ENCODE data around the gene SOHLH1. TPM values are rescaled to one million over a fixed set of nuclear protein-coding genes. Genes with fewer than 3 reads are reported as not detected.

The SOHLH1 gene
- total RNA-seq, 1 donor from 2014 or later: 0.18 TPM

DNA sequence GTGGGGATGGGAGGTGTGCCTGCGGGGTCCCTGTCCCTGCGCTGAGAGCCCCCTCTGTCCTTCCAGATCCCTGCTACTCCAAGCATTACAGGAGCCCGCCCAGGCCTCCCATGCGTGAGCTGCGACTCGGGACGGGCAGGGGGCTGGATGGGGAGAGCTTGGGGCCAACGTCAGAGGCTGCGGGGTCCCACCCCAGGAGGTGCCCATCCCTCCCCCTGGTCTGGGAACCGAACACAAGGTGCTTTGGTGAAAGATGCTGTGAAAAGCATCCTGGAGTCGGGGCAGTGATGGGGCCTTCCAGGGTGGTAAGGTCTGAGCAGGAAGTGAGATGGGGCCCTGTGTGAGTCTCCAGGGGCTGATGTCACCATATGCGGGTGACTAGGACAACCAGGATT lies 33.5 kb downstream of the SOHLH1 start:
- H3K4me1 Mint-ChIP-seq (ENCODE audit: unreplicated experiment): no peaks in the 10 kb centered on the region
- peaks cover 7% of the 10 kb centered on the region for H3K27me3 Mint-ChIP-seq (ENCODE audit: unreplicated experiment)
- H3K4me3 Mint-ChIP-seq (ENCODE audit: unreplicated experiment): no peak overlapping the region
- H3K36me3 Mint-ChIP-seq (ENCODE audit: low read depth, unreplicated experiment): peaks cover 8% of the 10 kb centered on the region
- TF ChIP-seq, protein P1, sequence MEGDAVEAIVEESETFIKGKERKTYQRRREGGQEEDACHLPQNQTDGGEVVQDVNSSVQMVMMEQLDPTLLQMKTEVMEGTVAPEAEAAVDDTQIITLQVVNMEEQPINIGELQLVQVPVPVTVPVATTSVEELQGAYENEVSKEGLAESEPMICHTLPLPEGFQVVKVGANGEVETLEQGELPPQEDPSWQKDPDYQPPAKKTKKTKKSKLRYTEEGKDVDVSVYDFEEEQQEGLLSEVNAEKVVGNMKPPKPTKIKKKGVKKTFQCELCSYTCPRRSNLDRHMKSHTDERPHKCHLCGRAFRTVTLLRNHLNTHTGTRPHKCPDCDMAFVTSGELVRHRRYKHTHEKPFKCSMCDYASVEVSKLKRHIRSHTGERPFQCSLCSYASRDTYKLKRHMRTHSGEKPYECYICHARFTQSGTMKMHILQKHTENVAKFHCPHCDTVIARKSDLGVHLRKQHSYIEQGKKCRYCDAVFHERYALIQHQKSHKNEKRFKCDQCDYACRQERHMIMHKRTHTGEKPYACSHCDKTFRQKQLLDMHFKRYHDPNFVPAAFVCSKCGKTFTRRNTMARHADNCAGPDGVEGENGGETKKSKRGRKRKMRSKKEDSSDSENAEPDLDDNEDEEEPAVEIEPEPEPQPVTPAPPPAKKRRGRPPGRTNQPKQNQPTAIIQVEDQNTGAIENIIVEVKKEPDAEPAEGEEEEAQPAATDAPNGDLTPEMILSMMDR (IDR thresholded peaks at IDR 0.05; ENCODE audit: unreplicated experiment): no peak
- DNase-seq (ENCODE audit: low spot score): no peak
- H3K9me3 Mint-ChIP-seq (ENCODE audit: unreplicated experiment): no peaks in the 10 kb centered on the region
- no peak overlapping the region for H3K27ac Mint-ChIP-seq (ENCODE audit: unreplicated experiment)

DNA sequence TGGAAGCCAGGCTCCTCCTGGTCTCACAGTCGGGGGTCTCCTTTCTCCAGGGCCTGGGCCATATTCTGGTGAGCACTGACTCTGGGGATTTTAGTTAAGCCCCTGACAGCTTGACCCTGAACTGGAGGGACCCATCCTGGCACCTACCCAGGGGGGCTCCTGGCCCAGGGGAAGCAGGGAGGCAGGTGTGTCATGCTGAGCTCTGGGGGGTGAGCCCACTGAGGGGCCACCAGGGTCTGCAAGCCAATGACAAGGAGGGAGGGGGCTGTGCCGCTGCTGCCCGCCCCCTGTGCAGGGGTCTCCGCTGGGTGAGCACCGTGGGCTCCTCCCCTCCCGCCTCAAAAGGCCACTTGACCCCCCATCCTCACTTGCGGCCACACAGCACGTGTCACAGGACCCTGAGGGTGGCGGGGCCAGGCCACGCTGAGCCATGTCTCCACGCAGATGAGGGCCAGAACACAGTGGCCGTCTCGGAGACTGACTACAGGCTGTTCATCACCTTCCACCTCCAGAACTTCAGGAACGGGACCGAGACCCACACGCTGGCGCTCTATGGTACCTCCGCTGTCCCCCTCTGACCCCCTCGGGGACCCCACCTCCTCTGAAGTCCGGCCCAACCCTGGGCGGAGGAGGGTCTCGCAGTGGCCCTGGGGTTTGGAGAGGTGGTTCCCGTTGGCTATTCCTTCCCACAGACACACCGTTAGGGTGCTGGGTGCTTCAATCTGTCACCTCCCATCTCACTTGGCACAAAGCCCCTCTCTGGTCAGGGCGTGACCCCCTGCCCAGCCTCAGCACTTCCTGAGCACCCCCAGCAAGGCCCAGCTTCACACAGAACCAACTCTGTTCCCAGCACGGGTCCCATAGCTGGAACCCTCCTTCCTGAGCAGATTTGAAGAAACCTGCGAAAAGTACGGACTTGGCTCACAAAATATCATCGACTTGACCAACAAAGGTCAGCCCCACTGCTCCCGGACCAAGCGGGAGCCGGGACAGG lies 34.2 kb downstream of the SOHLH1 start:
- Mint-ChIP-seq H3K27ac (ENCODE audit: unreplicated experiment) (no peak overlapping the region), H3K4me1 (ENCODE audit: unreplicated experiment) (no peaks in the 10 kb centered on the region), H3K27me3 (ENCODE audit: unreplicated experiment) (peaks cover 7% of the 10 kb centered on the region), H3K36me3 (ENCODE audit: low read depth, unreplicated experiment) (peaks cover 8% of the 10 kb centered on the region), H3K9me3 (ENCODE audit: unreplicated experiment) (no peaks in the 10 kb centered on the region), H3K4me3 (ENCODE audit: unreplicated experiment) (peak overlapping the region; percentile 56)
- TF ChIP-seq, protein P1 (IDR thresholded peaks at IDR 0.05; ENCODE audit: unreplicated experiment): no peak
- DNase-seq (ENCODE audit: low spot score): no peak

DNA sequence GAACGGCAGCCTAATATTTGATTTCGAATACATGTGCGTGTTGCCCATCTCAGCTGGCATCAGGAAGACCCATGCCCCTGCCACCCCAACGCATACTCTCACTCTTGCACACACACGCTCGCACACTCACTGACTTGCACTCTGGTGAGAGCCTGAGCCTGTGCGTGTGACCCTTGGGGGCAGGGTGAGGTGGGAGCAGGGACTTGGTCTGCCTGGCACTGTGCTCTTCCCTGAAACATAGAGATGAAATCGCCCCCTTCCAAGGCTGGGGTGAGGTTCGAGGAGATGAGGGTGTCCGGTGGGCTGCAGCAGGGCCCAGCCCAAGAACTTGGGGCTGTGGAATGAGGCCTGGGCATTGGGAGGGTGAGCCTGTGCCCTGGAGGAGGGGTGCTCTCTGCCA lies 35.0 kb downstream of the SOHLH1 start:
- peaks cover 7% of the 10 kb centered on the region for H3K36me3 Mint-ChIP-seq (ENCODE audit: low read depth, unreplicated experiment)
- H3K4me3 Mint-ChIP-seq (ENCODE audit: unreplicated experiment): no peak overlapping the region
- no peaks in the 10 kb centered on the region for H3K4me1 Mint-ChIP-seq (ENCODE audit: unreplicated experiment)
- no peak overlapping the region for H3K27ac Mint-ChIP-seq (ENCODE audit: unreplicated experiment)
- no peak for DNase-seq (ENCODE audit: low spot score)
- peaks cover 7% of the 10 kb centered on the region for H3K27me3 Mint-ChIP-seq (ENCODE audit: unreplicated experiment)
- TF ChIP-seq, protein P1 (IDR thresholded peaks at IDR 0.05; ENCODE audit: unreplicated experiment): no peak
- H3K9me3 Mint-ChIP-seq (ENCODE audit: unreplicated experiment): no peaks in the 10 kb centered on the region

DNA sequence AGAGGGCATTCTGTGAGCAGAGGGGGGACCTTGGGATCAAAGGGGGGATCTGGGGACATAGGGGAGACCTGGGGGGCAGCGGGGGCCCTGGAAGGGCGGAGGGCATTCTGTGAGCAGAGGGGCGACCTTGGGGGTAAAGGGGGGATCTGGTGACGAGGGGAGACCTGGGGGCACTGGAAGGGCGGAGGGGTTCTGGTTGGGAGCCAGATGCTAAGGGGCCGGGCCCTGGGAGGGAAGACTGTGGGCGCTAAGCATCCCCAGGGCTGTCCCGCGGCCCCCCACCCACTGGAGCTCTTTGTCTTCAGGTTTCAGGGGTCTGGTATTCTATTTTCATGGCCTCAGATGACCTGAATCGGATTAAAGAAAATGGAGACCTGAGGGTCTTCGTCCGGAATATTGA lies 35.4 kb downstream of the SOHLH1 start:
- Mint-ChIP-seq H3K36me3 (ENCODE audit: low read depth, unreplicated experiment) (peaks cover 4% of the 10 kb centered on the region), H3K9me3 (ENCODE audit: unreplicated experiment) (no peaks in the 10 kb centered on the region), H3K4me3 (ENCODE audit: unreplicated experiment) (no peak overlapping the region), H3K27ac (ENCODE audit: unreplicated experiment) (no peak overlapping the region), H3K27me3 (ENCODE audit: unreplicated experiment) (peaks cover 5% of the 10 kb centered on the region), H3K4me1 (ENCODE audit: unreplicated experiment) (no peaks in the 10 kb centered on the region)
- no peak for DNase-seq (ENCODE audit: low spot score)
- TF ChIP-seq, protein P1 (IDR thresholded peaks at IDR 0.05; ENCODE audit: unreplicated experiment): no peak

DNA sequence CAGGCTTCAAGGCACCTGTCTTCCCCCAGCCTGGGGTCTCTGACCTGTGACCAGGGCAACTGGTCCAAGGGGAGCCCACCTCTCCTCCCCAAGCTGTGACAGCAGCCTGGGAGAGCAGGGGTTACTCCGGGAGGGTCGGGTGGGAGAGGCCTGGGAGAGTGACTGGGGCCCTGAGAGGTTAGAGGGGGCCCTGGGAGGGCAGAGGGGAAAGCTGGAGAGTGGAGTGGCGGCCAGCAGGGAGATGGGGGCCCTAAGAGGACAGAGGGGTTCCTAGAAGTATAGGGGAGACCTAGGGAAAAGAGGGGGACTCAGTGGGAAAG lies 35.9 kb downstream of the SOHLH1 start:
- DNase-seq (ENCODE audit: low spot score): no peak
- Mint-ChIP-seq H3K27ac (ENCODE audit: unreplicated experiment) (no peak overlapping the region), H3K4me3 (ENCODE audit: unreplicated experiment) (no peak overlapping the region), H3K9me3 (ENCODE audit: unreplicated experiment) (no peaks in the 10 kb centered on the region), H3K36me3 (ENCODE audit: low read depth, unreplicated experiment) (peaks cover 1% of the 10 kb centered on the region), H3K27me3 (ENCODE audit: unreplicated experiment) (peaks cover 5% of the 10 kb centered on the region), H3K4me1 (ENCODE audit: unreplicated experiment) (no peaks in the 10 kb centered on the region)
- TF ChIP-seq, protein P1 (IDR thresholded peaks at IDR 0.05; ENCODE audit: unreplicated experiment): no peak

All from endothelial cell (in vitro differentiated cells).